K562 (cell line): Measurements from ENCODE around the gene ARFGAP1. TPM values are rescaled to one million over a fixed set of nuclear protein-coding genes. Genes with fewer than 3 reads are reported as not detected.

ENCODE experiments used
- ATAC-seq: fragments of 200-7000 bp; cut with Tn5 transposase; 3 replicates; pipeline ENCODE4 v1.9.1; 2020; ENCODE audit warnings: moderate library complexity
- BruUV-seq: library from RNA; stranded (reverse); fragments of 400-500 nt; replicated peaks from 2 replicates; lab custom pipeline; 2021; lab: Mats Ljungman, UMichigan
- CTCF ChIA-PET: fragments of 300-600 bp; formaldehyde crosslinking; extraction: SDS; loops from one replicate; lab custom pipeline; 2021; ENCODE audit warnings: low intra/inter-chr PET ratio; lab: Yijun Ruan, JAX
- POLR2A ChIA-PET: fragments of 300-600, 350-650 bp; sonication (Branson Sonifier 250); formaldehyde crosslinking; extraction: SDS; loops from one replicate; lab custom pipeline; 2021; ENCODE audit warnings: antibody characterized with exemption, inconsistent platforms; lab: Yijun Ruan, JAX
- DNase-seq, 4 experiments: peaks; one replicate each; pipeline versions ENCODE4 v3.0.0 to v3.0.0-alpha.2; 2011 to 2018; ENCODE audit warnings: low spot score in 3 of 4, mixed read lengths in 3 of 4; ENCODE audit errors: extremely low read depth in 1 of 4
- FAIRE-seq: peaks from 2 replicates; lab custom pipeline; 2011; peaks lifted over from hg19 to GRCh38; lab: Jason Lieb, UNC
- H2AFZ ChIP-seq: 2 replicates; pipeline ENCODE4 v1.6.0; 2011; ENCODE audit warnings: low read depth, low read length, control low read depth, inconsistent platforms
- H3K27ac ChIP-seq: fragments of 200-600 bp; 3 replicates; pipeline ENCODE4 v1.8.0; 2011; ENCODE audit warnings: low read depth, mild to moderate bottlenecking, control low read depth, inconsistent platforms, low read length, moderate library complexity, mixed read lengths; ENCODE audit errors: extremely low read depth
- H3K27me3 ChIP-seq, 2 experiments: fragments of 300-600 bp in 1 of 2; 2 replicates in 1 of 2; 3 replicates in 1 of 2; pipeline versions ENCODE4 v1.6.0 to v1.8.0; 2011; ENCODE audit warnings: inconsistent platforms in 2 of 2, low read length in 2 of 2, mild to moderate bottlenecking in 1 of 2, mixed read lengths in 1 of 2, moderate library complexity in 1 of 2; ENCODE audit not compliant: control insufficient read depth in 2 of 2, insufficient read depth in 2 of 2
- H3K36me3 ChIP-seq: fragments of 300-600 bp; 3 replicates; pipeline ENCODE4 v1.8.0; 2011; ENCODE audit warnings: mild to moderate bottlenecking, low read length, inconsistent platforms; ENCODE audit not compliant: control insufficient read depth, insufficient read depth
- H3K4me1 ChIP-seq, 2 experiments: fragments of 200-600 bp in 1 of 2; replicated peaks in 1 of 2; 2 replicates in 1 of 2; 3 replicates in 1 of 2; pipeline versions ENCODE4 v1.5.1 to v1.8.0; 2011; ENCODE audit warnings: inconsistent platforms in 2 of 2, low read length in 2 of 2, mild to moderate bottlenecking in 1 of 2, mixed read lengths in 1 of 2, moderate library complexity in 1 of 2; ENCODE audit not compliant: control insufficient read depth in 2 of 2, insufficient read depth in 2 of 2
- H3K4me2 ChIP-seq: 2 replicates; pipeline ENCODE4 v1.6.1; 2011; ENCODE audit warnings: low read length, control low read depth, inconsistent platforms, mixed read lengths; ENCODE audit not compliant: insufficient read depth
- H3K4me3 ChIP-seq: fragments of 200-600 bp; sonication (generic), shearing (Covaris generic); 2 replicates; pipeline ENCODE4 v1.5.1; 2016; ENCODE audit warnings: control low read depth, inconsistent platforms
- H3K79me2 ChIP-seq: fragments of 200-600 bp; 3 replicates; pipeline ENCODE4 v1.8.0; 2011; ENCODE audit warnings: low read length, inconsistent platforms; ENCODE audit not compliant: control insufficient read depth, insufficient read depth
- H3K9ac ChIP-seq, 2 experiments: 2 replicates each; pipeline versions ENCODE4 v1.6.0 to v1.6.1; 2011; ENCODE audit warnings: low read depth in 2 of 2, low read length in 2 of 2, control low read depth in 1 of 2, inconsistent platforms in 1 of 2, mild to moderate bottlenecking in 1 of 2, mixed read lengths in 1 of 2; ENCODE audit not compliant: insufficient read depth in 1 of 2
- H3K9me1 ChIP-seq: one replicate; pipeline ENCODE4 v1.6.0; 2011; ENCODE audit warnings: inconsistent platforms, mild to moderate bottlenecking, low read length, moderate library complexity; ENCODE audit not compliant: control insufficient read depth, insufficient read depth
- H3K9me3 ChIP-seq: replicated peaks from 2 replicates; pipeline ENCODE4 v1.5.1; 2011; ENCODE audit warnings: low read depth, low read length, inconsistent platforms; ENCODE audit not compliant: control insufficient read depth, insufficient read depth
- H4K20me1 ChIP-seq: replicated peaks from 2 replicates; pipeline ENCODE4 v1.6.1; 2011; ENCODE audit warnings: low read length, inconsistent platforms, mixed read lengths; ENCODE audit not compliant: control insufficient read depth, insufficient read depth
- CLOCK ChIP-seq: fragments of 250-450 bp; sonication (Bioruptor Pico); IDR thresholded peaks from 2 replicates; pipeline ENCODE4 v1.4.0; 2020; ENCODE audit warnings: mild to moderate bottlenecking, moderate library complexity, borderline replicate concordance
- KAT2B ChIP-seq: IDR thresholded peaks from one replicate; pipeline ENCODE4 v1.6.1; 2012; ENCODE audit warnings: low read depth, mild to moderate bottlenecking, control low read depth, inconsistent platforms, low read length, moderate library complexity
- NBN ChIP-seq: fragments of 450-650 bp; IDR thresholded peaks from 2 replicates; pipeline ENCODE4 v1.6.1; 2016; ENCODE audit warnings: low read depth, mild to moderate bottlenecking
- POLR2H ChIP-seq: IDR thresholded peaks from 2 replicates; pipeline ENCODE4 v1.6.1; 2016; ENCODE audit warnings: missing genetic modification characterization, low read depth, mild to moderate bottlenecking, control low read depth, missing compliant biosample characterization, moderate library complexity
- POLR3G ChIP-seq: IDR thresholded peaks from 2 replicates; pipeline ENCODE4 v1.6.1; 2011; ENCODE audit not compliant: insufficient read length, insufficient replicate concordance; ENCODE audit errors: extremely low read depth
- STAT5B ChIP-seq: fragments of 250-450 bp; sonication (Bioruptor Pico); IDR thresholded peaks from 2 replicates; pipeline ENCODE4 v1.8.0; 2021; ENCODE audit warnings: mild to moderate bottlenecking, inconsistent platforms
- THRA ChIP-seq: fragments of 450-650 bp; IDR thresholded peaks from 2 replicates; pipeline ENCODE4 v1.6.1; 2017; ENCODE audit warnings: mild to moderate bottlenecking, moderate library complexity
- ZBTB43 ChIP-seq: sonication (generic); formaldehyde crosslinking; IDR thresholded peaks from 2 replicates; pipeline ENCODE4 v1.8.0; 2023; ENCODE audit warnings: mild to moderate bottlenecking, missing genetic modification reagents
- ZNF121 ChIP-seq: sonication (generic); formaldehyde crosslinking; conservative IDR thresholded peaks from 2 replicates; pipeline ENCODE4 v1.8.0; 2022; ENCODE audit warnings: missing genetic modification reagents
- ZNF274 ChIP-seq: IDR thresholded peaks from 2 replicates; pipeline ENCODE4 v1.6.1; 2011; ENCODE audit warnings: low read depth, mild to moderate bottlenecking, low read length, moderate library complexity, borderline replicate concordance
- ZNF354B ChIP-seq: fragments of 250-450 bp; sonication (Bioruptor Pico); IDR thresholded peaks from 2 replicates; pipeline ENCODE4 v1.4.0; 2020
- ZNF408 ChIP-seq: fragments of 250-450 bp; sonication (Bioruptor Pico); IDR thresholded peaks from 2 replicates; pipeline ENCODE4 v1.4.0; 2020; ENCODE audit warnings: low read depth, mild to moderate bottlenecking, moderate library complexity
- WGBS: fragments of 100-300 bp; shearing (Covaris generic); methylation state at CpG from one replicate; pipeline ENCODE4 v1.1.6; 2016; ENCODE audit warnings: low coverage, mixed read lengths; ENCODE audit not compliant: insufficient coverage; ENCODE audit errors: missing lambda C conversion rate; 5-methylcytosine and 5-hydroxymethylcytosine counted together
- in situ Hi-C: fragments of 300-500 bp; cut with MboI; formaldehyde crosslinking; loops from 4 replicates; pipeline ENCODE4 v1.15.0; 2018; ENCODE audit warnings: inconsistent platforms, mixed read lengths
- intact Hi-C: fragments of 100-400 bp; cut with micrococcal nuclease; formaldehyde crosslinking; loops from 2 replicates; pipeline ENCODE4 v1.14.2; 2022
- polyA plus RNA-seq, 8 experiments: library from polyadenylated mRNA; depleted of rRNA in 4 of 8; stranded (reverse) in 5 of 8; unstranded in 3 of 8; fragments of >200 nt; fragmentation: Nextera tagmentation in 2 of 8; fragmentation: Illumina TruSeq in 1 of 8; extraction: Ambion mirVana in 2 of 8; extraction: Trizol in 1 of 8; gene quantifications; 2 replicates each; pipeline versions ENCODE4 v1.2.1 to v1.2.3, GENCODE V29; 2011 to 2014; ENCODE audit warnings: inconsistent platforms in 1 of 8, missing spikeins in 1 of 8
- total RNA-seq, 7 experiments: library from RNA; depleted of rRNA in 6 of 7; stranded (reverse); fragments of >200 nt in 6 of 7; fragmentation: Illumina TruSeq in 2 of 7; extraction: Trizol in 2 of 7; gene quantifications; 2 replicates each; pipeline versions ENCODE4 v1.2.1 to v1.2.3, GENCODE V29; 2011 to 2021; ENCODE audit warnings: low replicate concordance in 1 of 7

ARFGAP1 gene
- total and polyA plus RNA-seq, 9 of the 15 experiments (the other 6 are each of a cell fraction or from before 2014, with no cell fraction given): 0.53 to 102 (median 33.5) TPM

- TF ChIP-seq THRA: no peak
- TF ChIP-seq ZNF121 (CRISPR knock-in tag): no peak
- no peak for TF ChIP-seq POLR3G
- no peak for TF ChIP-seq ZNF274
Observed at GRCh38 chr20:63239431-63239830, 33.2 kb upstream of the ARFGAP1 start (continued).

GRCh38 chr20:63240004-63240403, 32.6 kb upstream of the ARFGAP1 start:
- in situ Hi-C loops (no loop called here), intact Hi-C loops (no loop called here)
- Histone ChIP-seq H3K9me1 (no peaks in the 10 kb centered on the region), H3K4me2 (no peak overlapping the region), H3K27ac (no peak overlapping the region), H4K20me1 (0 out of 2 replicates have a peak, but pooled peaks cover 3% of the 10 kb centered on the region), H3K79me2 (no peaks in the 10 kb centered on the region), H3K4me3 (no peak overlapping the region), H3K27me3 (peaks cover 34 to 57% of the 10 kb centered on the region in 2 experiments; a peak in 4 of 5 replicates), H2AFZ (no peak overlapping the region), H3K4me1 (peaks cover 0 to 42% of the 10 kb centered on the region in 2 experiments; a peak in 3 of 5 replicates), H3K36me3 (no peaks in the 10 kb centered on the region), H3K9ac (no peak overlapping the region), H3K9me3 (no peaks in the 10 kb centered on the region)
- POLR2A ChIA-PET: no interaction called here
- no peak for FAIRE-seq
- CTCF ChIA-PET: no interaction called here
- 2% methylated on average over 9 of the region's 11 CpGs for WGBS
- no peak for ATAC-seq
- DNase-seq: no peak
- no peak for TF ChIP-seq STAT5B (CRISPR knock-in tag)
- no peak for TF ChIP-seq ZNF408 (CRISPR knock-in tag)
- TF ChIP-seq POLR2H (tag): no peak
- no peak for TF ChIP-seq ZBTB43 (CRISPR knock-in tag)
- TF ChIP-seq NBN: no peak
- no peak for TF ChIP-seq KAT2B
- TF ChIP-seq CLOCK (CRISPR knock-in tag): no peak
- TF ChIP-seq ZNF354B (CRISPR knock-in tag): no peak
- BruUV-seq: no TSS peak
